ENCODE data around the gene IL1RAPL2. TPM values are rescaled to one million over a fixed set of nuclear protein-coding genes. Genes with fewer than 3 reads are reported as not detected.

The IL1RAPL2 gene
- total RNA-seq, 4 donors from 2014 or later = not detected

DNA sequence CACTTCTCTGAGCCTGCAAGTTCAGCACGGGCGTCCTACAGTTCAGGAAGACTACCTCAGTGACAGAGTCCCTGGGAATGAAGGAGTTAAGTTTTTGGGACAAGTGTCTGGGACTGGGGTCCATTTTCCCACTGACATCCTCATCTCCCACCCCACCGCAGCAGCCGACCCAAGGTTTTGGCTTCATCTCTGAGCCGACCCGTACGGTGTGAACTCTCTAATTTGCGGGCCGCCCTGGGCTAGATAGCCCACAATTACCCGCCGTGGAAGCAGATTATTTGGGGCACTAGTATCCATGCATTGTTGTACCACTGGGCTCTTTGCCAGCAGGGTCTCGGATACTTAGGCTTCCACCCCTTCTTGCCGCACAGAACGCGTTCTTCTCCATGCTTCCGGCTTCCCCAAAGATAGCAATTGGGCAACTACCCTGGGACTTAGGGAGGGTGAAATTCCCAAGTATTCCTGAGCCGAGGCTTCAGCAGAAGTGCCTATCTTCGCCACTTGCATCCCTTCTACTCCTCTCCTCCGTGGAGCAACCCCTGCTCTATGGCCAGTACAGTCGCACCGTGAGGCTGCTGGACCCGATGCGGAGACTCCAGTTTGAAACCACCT lies 2.4 kb downstream of the IL1RAPL2 start:
- no peak overlapping the region for H3K4me3 ChIP-seq (replicated peaks in 1 of 3)
- 5 to 7% methylated on average over 8 to 14 of the region's 23 CpGs for WGBS, 2 donors
- intact Hi-C loops (cut with DNase I) = no loop called here
- DNase-seq = no peak
- TF ChIP-seq, protein P1, sequence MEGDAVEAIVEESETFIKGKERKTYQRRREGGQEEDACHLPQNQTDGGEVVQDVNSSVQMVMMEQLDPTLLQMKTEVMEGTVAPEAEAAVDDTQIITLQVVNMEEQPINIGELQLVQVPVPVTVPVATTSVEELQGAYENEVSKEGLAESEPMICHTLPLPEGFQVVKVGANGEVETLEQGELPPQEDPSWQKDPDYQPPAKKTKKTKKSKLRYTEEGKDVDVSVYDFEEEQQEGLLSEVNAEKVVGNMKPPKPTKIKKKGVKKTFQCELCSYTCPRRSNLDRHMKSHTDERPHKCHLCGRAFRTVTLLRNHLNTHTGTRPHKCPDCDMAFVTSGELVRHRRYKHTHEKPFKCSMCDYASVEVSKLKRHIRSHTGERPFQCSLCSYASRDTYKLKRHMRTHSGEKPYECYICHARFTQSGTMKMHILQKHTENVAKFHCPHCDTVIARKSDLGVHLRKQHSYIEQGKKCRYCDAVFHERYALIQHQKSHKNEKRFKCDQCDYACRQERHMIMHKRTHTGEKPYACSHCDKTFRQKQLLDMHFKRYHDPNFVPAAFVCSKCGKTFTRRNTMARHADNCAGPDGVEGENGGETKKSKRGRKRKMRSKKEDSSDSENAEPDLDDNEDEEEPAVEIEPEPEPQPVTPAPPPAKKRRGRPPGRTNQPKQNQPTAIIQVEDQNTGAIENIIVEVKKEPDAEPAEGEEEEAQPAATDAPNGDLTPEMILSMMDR (IDR thresholded peaks at IDR 0.05) = no peak
- no peak for TF ChIP-seq POLR2A (IDR thresholded peaks at IDR 0.05)
- peaks cover 0 to 3% of the 10 kb centered on the region in 2 donors for H3K4me1 ChIP-seq
- no peak overlapping the region for H3K27ac ChIP-seq
- no peaks in the 10 kb centered on the region for H3K27me3 ChIP-seq
- H3K36me3 ChIP-seq = no peaks in the 10 kb centered on the region
- no peaks in the 10 kb centered on the region for H3K9me3 ChIP-seq

DNA sequence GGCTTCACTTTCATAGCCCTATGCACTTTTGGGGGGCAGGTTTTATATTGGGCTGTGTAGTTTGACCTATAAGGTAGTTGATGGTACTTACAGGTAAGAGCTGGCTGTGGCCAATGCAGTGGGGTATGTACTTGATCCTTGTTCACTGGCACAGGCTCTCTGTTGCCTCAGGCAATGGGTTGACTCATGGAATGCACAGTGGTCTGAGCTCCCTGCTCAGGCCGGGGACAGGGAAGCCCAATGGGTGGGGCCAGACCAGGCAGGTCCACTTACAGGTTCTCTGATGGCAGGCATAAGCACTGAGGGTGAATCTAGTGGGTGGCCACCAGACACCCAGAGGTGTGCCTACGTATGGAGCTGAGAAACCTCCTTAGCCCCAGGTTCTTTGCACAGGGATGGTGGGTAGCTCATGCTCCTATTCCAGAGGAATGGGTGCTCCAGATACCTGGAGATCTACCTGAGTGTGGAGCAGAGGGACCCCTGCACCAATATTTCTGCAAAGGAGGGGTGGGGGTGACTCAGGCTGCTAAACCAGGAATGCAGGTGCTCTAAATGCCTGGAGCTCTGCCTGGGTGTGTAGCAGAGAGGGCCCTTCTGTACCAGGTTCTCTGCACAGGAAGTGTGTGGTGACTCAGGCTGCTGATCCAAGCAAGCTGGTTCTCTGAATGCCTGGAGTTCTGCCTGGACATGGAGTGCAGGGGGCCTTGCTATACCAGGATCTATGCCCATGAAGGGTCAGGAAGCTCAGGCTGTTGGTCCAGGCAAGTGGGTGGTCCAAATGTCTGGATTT lies 52.3 kb downstream of the IL1RAPL2 start:
- intact Hi-C loops (cut with DNase I) = no loop called here
- no peaks in the 10 kb centered on the region for H3K4me1 ChIP-seq
- no peaks in the 10 kb centered on the region for H3K27me3 ChIP-seq
- H3K27ac ChIP-seq = no peak overlapping the region
- H3K36me3 ChIP-seq = no peaks in the 10 kb centered on the region
- DNase-seq = no peak
- H3K9me3 ChIP-seq = no peaks in the 10 kb centered on the region
- TF ChIP-seq POLR2A (IDR thresholded peaks at IDR 0.05) = no peak
- TF ChIP-seq, protein P1 (IDR thresholded peaks at IDR 0.05) = no peak
- WGBS, 2 donors = 60 to 80% methylated on average over 1 of the region's 2 CpGs
- no peak overlapping the region for H3K4me3 ChIP-seq (replicated peaks in 1 of 3)

DNA sequence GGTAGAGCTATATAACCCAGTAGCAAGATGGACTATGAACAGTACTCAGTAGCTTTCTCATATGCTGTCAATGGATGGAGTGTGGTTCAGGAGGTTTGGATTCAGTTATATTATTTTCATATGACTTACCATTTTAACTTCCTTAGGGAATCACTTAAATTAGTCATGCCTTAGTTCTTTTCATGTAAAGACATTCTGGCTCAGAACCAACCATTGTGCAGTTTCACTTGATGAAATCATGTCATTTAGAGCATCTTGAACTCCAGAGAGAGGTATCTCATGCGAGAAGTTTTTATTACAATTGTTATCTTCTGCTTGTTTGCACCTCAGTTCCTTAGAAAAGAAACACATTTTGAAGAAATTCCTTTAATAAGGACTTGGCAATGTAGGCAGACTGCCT lies 55.8 kb downstream of the IL1RAPL2 start:
- H3K27me3 ChIP-seq = no peaks in the 10 kb centered on the region
- intact Hi-C loops (cut with DNase I) = no loop called here
- TF ChIP-seq POLR2A (IDR thresholded peaks at IDR 0.05) = no peak
- TF ChIP-seq, protein P1 (IDR thresholded peaks at IDR 0.05) = no peak
- no peak overlapping the region for H3K27ac ChIP-seq
- WGBS, 2 donors = 56 to 81% methylated on average over 1 of the region's 1 CpG
- no peaks in the 10 kb centered on the region for H3K9me3 ChIP-seq
- H3K4me1 ChIP-seq = no peaks in the 10 kb centered on the region
- no peak for DNase-seq
- no peak overlapping the region for H3K4me3 ChIP-seq (replicated peaks in 1 of 3)
- H3K36me3 ChIP-seq = no peaks in the 10 kb centered on the region

DNA sequence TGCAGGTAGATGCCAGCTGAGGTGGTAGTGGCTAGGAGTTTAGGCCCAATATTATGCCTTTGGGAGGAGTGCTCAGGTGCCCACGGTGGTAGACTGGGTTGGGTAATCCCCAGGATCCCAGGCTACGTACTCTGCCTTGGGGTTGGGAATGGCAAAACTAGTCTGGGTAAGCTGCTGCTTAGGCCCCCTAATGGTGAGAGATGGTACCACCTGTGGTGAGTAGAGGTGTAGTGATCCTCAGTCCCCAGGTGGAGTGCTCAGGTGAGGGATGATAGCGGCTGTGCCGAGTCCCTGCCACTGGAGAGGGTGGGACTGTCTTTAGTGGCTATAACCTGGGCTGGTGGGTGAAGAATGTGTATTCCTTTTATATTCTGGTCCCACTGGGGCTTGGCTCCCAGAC lies 75.2 kb downstream of the IL1RAPL2 start:
- intact Hi-C loops (cut with DNase I) = no loop called here
- Histone ChIP-seq H3K9me3 (no peaks in the 10 kb centered on the region), H3K27me3 (no peaks in the 10 kb centered on the region), H3K4me1 (no peaks in the 10 kb centered on the region), H3K4me3 (replicated peaks in 1 of 3) (no peak overlapping the region), H3K36me3 (no peaks in the 10 kb centered on the region), H3K27ac (no peak overlapping the region)
- WGBS, 2 donors = 100% methylated on average over 1 to 2 of the region's 4 CpGs
- no peak for TF ChIP-seq POLR2A (IDR thresholded peaks at IDR 0.05)
- TF ChIP-seq, protein P1 (IDR thresholded peaks at IDR 0.05) = no peak
- DNase-seq = no peak

- Histone ChIP-seq H3K27ac (no peak overlapping the region), H3K36me3 (no peaks in the 10 kb centered on the region), H3K9me3 (no peaks in the 10 kb centered on the region), H3K4me1 (no peaks in the 10 kb centered on the region), H3K4me3 (replicated peaks in 1 of 3) (no peak overlapping the region), H3K27me3 (no peaks in the 10 kb centered on the region)
- intact Hi-C loops (cut with DNase I) = no loop called here
- 71 to 100% methylated on average over 1 to 5 of the region's 5 CpGs for WGBS, 2 donors
- TF ChIP-seq, protein P1 (IDR thresholded peaks at IDR 0.05) = no peak
- no peak for TF ChIP-seq POLR2A (IDR thresholded peaks at IDR 0.05)
- DNase-seq = no peak
Measured at GRCh38 chrX:104647084-104647483, 81.1 kb downstream of the IL1RAPL2 start.

Measured in thyroid gland (tissue), 4 donors.